ENCODE data around the gene CYP1A2. TPM values are rescaled to one million over a fixed set of nuclear protein-coding genes. Genes with fewer than 3 reads are reported as not detected.

The CYP1A2 gene
- total RNA-seq, 1 donor = not detected

GRCh38 chr15:74742422-74742821 lies 6.2 kb upstream of the CYP1A2 start:
- Histone ChIP-seq H3K79me2 (ENCODE audit: insufficient read depth, low read length) (no peaks in the 10 kb centered on the region), H3K27me3 (ENCODE audit: insufficient read depth, low read length) (peaks cover 6% of the 10 kb centered on the region), H4K20me1 (ENCODE audit: insufficient read depth, low read length) (no peaks in the 10 kb centered on the region), H3K27ac (ENCODE audit: low read depth, low read length) (no peak overlapping the region), H2AFZ (ENCODE audit: low read length) (no peak overlapping the region), H3K4me2 (ENCODE audit: insufficient read depth, low read length) (no peak overlapping the region), H3K36me3 (ENCODE audit: insufficient read depth, low read length) (no peaks in the 10 kb centered on the region), H3K4me1 (ENCODE audit: insufficient read depth, low read length) (no peaks in the 10 kb centered on the region), H3K9me3 (ENCODE audit: low read depth, low read length) (peaks cover 2% of the 10 kb centered on the region), H3K4me3 (ENCODE audit: insufficient read depth, low read length) (no peak overlapping the region)
- TF ChIP-seq, protein P1, sequence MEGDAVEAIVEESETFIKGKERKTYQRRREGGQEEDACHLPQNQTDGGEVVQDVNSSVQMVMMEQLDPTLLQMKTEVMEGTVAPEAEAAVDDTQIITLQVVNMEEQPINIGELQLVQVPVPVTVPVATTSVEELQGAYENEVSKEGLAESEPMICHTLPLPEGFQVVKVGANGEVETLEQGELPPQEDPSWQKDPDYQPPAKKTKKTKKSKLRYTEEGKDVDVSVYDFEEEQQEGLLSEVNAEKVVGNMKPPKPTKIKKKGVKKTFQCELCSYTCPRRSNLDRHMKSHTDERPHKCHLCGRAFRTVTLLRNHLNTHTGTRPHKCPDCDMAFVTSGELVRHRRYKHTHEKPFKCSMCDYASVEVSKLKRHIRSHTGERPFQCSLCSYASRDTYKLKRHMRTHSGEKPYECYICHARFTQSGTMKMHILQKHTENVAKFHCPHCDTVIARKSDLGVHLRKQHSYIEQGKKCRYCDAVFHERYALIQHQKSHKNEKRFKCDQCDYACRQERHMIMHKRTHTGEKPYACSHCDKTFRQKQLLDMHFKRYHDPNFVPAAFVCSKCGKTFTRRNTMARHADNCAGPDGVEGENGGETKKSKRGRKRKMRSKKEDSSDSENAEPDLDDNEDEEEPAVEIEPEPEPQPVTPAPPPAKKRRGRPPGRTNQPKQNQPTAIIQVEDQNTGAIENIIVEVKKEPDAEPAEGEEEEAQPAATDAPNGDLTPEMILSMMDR (IDR thresholded peaks at IDR 0.05; ENCODE audit: extremely low read depth, low read depth, low read length) = no peak
- no peak for DNase-seq (ENCODE audit: insufficient read length, low spot score, missing footprints)

GRCh38 chr15:74746389-74746788 lies 2.3 kb upstream of the CYP1A2 start:
- peaks cover 2% of the 10 kb centered on the region for H3K27me3 ChIP-seq (ENCODE audit: insufficient read depth, low read length)

GRCh38 chr15:74749832-74750231 lies 1.2 kb downstream of the CYP1A2 start:
- H3K4me3 ChIP-seq (ENCODE audit: insufficient read depth, low read length) = no peak overlapping the region
- DNase-seq (ENCODE audit: insufficient read length, low spot score, missing footprints) = no peak
- no peaks in the 10 kb centered on the region for H3K79me2 ChIP-seq (ENCODE audit: insufficient read depth, low read length)
- no peaks in the 10 kb centered on the region for H3K9me3 ChIP-seq (ENCODE audit: low read depth, low read length)
- H4K20me1 ChIP-seq (ENCODE audit: insufficient read depth, low read length) = no peaks in the 10 kb centered on the region
- no peak overlapping the region for H3K4me2 ChIP-seq (ENCODE audit: insufficient read depth, low read length)
- H2AFZ ChIP-seq (ENCODE audit: low read length) = no peak overlapping the region
- no peak overlapping the region for H3K27ac ChIP-seq (ENCODE audit: low read depth, low read length)
- no peaks in the 10 kb centered on the region for H3K36me3 ChIP-seq (ENCODE audit: insufficient read depth, low read length)
- H3K4me1 ChIP-seq (ENCODE audit: insufficient read depth, low read length) = no peaks in the 10 kb centered on the region
- TF ChIP-seq, protein P1 (IDR thresholded peaks at IDR 0.05; ENCODE audit: extremely low read depth, low read depth, low read length) = no peak
- peaks cover 7% of the 10 kb centered on the region for H3K27me3 ChIP-seq (ENCODE audit: insufficient read depth, low read length)

More at GRCh38 chr15:74746389-74746788, 2.3 kb upstream of the CYP1A2 start:
- no peaks in the 10 kb centered on the region for H3K79me2 ChIP-seq (ENCODE audit: insufficient read depth, low read length)
- no peaks in the 10 kb centered on the region for H3K4me1 ChIP-seq (ENCODE audit: insufficient read depth, low read length)
- H3K4me3 ChIP-seq (ENCODE audit: insufficient read depth, low read length) = no peak overlapping the region
- H3K9me3 ChIP-seq (ENCODE audit: low read depth, low read length) = peaks cover 2% of the 10 kb centered on the region
- no peak overlapping the region for H2AFZ ChIP-seq (ENCODE audit: low read length)
- H3K4me2 ChIP-seq (ENCODE audit: insufficient read depth, low read length) = no peak overlapping the region
- H3K27ac ChIP-seq (ENCODE audit: low read depth, low read length) = no peak overlapping the region
- H3K36me3 ChIP-seq (ENCODE audit: insufficient read depth, low read length) = no peaks in the 10 kb centered on the region
- TF ChIP-seq, protein P1 (IDR thresholded peaks at IDR 0.05; ENCODE audit: extremely low read depth, low read depth, low read length) = no peak
- H4K20me1 ChIP-seq (ENCODE audit: insufficient read depth, low read length) = no peaks in the 10 kb centered on the region
- DNase-seq (ENCODE audit: insufficient read length, low spot score, missing footprints) = no peak

DNA sequence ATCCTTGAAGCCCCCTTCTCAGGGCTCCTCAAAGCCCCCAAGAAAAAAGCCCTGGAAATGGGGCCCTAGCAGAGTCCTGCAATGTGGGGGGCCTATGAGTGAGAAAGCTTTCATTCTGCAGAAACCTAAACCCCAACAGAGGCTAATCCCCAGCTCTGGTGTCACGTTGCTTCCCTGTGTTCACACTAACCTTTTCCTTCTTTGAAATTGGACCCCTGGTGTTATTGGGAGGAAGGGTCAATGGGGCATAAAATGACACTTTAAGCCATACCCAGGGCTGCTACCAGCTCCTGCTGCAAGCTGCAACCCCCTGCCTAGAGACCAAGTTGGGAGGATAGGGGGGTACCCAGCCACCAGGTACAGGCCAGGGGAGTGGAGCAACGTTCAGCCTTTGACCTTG lies 2.1 kb downstream of the CYP1A2 start:
- TF ChIP-seq, protein P1 (IDR thresholded peaks at IDR 0.05; ENCODE audit: extremely low read depth, low read depth, low read length) = no peak
- H3K27ac ChIP-seq (ENCODE audit: low read depth, low read length) = no peak overlapping the region
- H2AFZ ChIP-seq (ENCODE audit: low read length) = no peak overlapping the region
- H3K4me1 ChIP-seq (ENCODE audit: insufficient read depth, low read length) = no peaks in the 10 kb centered on the region
- no peaks in the 10 kb centered on the region for H3K36me3 ChIP-seq (ENCODE audit: insufficient read depth, low read length)
- no peak for DNase-seq (ENCODE audit: insufficient read length, low spot score, missing footprints)
- H3K4me3 ChIP-seq (ENCODE audit: insufficient read depth, low read length) = no peak overlapping the region
- no peak overlapping the region for H3K4me2 ChIP-seq (ENCODE audit: insufficient read depth, low read length)
- peaks cover 7% of the 10 kb centered on the region for H3K27me3 ChIP-seq (ENCODE audit: insufficient read depth, low read length)
- H3K9me3 ChIP-seq (ENCODE audit: low read depth, low read length) = no peaks in the 10 kb centered on the region
- H3K79me2 ChIP-seq (ENCODE audit: insufficient read depth, low read length) = no peaks in the 10 kb centered on the region
- no peaks in the 10 kb centered on the region for H4K20me1 ChIP-seq (ENCODE audit: insufficient read depth, low read length)
